ENCODE data around the gene FRS2. TPM values are rescaled to one million over a fixed set of nuclear protein-coding genes. Genes with fewer than 3 reads are reported as not detected.

The FRS2 gene
- total and polyA plus RNA-seq, 9 of the 15 experiments (the other 6 are each of a cell fraction or from before 2014, with no cell fraction given): 1.0 to 9.1 (median 6.0) TPM

DNA sequence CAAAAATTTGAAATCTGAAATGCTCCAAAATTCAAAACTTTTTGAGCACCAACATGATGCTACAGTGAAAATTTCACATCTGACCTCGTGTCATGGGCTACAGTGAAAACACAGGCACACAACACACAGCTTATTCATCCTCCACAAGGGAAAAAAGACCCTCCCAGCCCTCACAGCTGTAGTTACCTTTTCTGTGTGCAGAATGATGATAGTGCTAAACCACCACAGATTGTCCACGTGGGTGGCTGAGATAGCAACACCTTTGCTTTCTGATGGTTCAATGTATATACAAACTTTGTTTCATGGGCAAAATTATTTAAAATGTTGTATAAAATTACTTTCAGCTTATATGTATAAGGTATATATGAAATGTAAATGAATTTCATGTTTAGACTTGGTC lies 46.8 kb downstream of the FRS2 start (continued):
- peak; percentile 74 for TF ChIP-seq CBFA2T2 (conservative IDR thresholded peaks at IDR 0.05)
- TF ChIP-seq CCNT2 (IDR thresholded peaks at IDR 0.05; ENCODE audit: borderline replicate concordance, extremely low read depth, insufficient read length, low read depth, low read length): no peak
- no peak for TF ChIP-seq ZNF316 (IDR thresholded peaks at IDR 0.05)
- no peak for TF ChIP-seq RBM25 (IDR thresholded peaks at IDR 0.05; ENCODE audit: low read depth, low read length, severe bottlenecking)
- TF ChIP-seq ETV5 (CRISPR knock-in tag; IDR thresholded peaks at IDR 0.05; ENCODE audit: low read depth): no peak
- TF ChIP-seq NEUROD1 (IDR thresholded peaks at IDR 0.05; ENCODE audit: borderline replicate concordance, low read depth, low read length, partially characterized antibody): no peak
- TF ChIP-seq HDAC8 (tag; IDR thresholded peaks at IDR 0.05): no peak
- TF ChIP-seq HNRNPUL1 (IDR thresholded peaks at IDR 0.05; ENCODE audit: low read length): no peak
- TF ChIP-seq, protein P1, sequence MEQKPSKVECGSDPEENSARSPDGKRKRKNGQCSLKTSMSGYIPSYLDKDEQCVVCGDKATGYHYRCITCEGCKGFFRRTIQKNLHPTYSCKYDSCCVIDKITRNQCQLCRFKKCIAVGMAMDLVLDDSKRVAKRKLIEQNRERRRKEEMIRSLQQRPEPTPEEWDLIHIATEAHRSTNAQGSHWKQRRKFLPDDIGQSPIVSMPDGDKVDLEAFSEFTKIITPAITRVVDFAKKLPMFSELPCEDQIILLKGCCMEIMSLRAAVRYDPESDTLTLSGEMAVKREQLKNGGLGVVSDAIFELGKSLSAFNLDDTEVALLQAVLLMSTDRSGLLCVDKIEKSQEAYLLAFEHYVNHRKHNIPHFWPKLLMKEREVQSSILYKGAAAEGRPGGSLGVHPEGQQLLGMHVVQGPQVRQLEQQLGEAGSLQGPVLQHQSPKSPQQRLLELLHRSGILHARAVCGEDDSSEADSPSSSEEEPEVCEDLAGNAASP (IDR thresholded peaks at IDR 0.05): no peak
- no peak for TF ChIP-seq RB1 (IDR thresholded peaks at IDR 0.05; ENCODE audit: low read depth)
- no peak for TF ChIP-seq ZNF785 (CRISPR knock-in tag; IDR thresholded peaks at IDR 0.05)
- TF ChIP-seq, protein P2, sequence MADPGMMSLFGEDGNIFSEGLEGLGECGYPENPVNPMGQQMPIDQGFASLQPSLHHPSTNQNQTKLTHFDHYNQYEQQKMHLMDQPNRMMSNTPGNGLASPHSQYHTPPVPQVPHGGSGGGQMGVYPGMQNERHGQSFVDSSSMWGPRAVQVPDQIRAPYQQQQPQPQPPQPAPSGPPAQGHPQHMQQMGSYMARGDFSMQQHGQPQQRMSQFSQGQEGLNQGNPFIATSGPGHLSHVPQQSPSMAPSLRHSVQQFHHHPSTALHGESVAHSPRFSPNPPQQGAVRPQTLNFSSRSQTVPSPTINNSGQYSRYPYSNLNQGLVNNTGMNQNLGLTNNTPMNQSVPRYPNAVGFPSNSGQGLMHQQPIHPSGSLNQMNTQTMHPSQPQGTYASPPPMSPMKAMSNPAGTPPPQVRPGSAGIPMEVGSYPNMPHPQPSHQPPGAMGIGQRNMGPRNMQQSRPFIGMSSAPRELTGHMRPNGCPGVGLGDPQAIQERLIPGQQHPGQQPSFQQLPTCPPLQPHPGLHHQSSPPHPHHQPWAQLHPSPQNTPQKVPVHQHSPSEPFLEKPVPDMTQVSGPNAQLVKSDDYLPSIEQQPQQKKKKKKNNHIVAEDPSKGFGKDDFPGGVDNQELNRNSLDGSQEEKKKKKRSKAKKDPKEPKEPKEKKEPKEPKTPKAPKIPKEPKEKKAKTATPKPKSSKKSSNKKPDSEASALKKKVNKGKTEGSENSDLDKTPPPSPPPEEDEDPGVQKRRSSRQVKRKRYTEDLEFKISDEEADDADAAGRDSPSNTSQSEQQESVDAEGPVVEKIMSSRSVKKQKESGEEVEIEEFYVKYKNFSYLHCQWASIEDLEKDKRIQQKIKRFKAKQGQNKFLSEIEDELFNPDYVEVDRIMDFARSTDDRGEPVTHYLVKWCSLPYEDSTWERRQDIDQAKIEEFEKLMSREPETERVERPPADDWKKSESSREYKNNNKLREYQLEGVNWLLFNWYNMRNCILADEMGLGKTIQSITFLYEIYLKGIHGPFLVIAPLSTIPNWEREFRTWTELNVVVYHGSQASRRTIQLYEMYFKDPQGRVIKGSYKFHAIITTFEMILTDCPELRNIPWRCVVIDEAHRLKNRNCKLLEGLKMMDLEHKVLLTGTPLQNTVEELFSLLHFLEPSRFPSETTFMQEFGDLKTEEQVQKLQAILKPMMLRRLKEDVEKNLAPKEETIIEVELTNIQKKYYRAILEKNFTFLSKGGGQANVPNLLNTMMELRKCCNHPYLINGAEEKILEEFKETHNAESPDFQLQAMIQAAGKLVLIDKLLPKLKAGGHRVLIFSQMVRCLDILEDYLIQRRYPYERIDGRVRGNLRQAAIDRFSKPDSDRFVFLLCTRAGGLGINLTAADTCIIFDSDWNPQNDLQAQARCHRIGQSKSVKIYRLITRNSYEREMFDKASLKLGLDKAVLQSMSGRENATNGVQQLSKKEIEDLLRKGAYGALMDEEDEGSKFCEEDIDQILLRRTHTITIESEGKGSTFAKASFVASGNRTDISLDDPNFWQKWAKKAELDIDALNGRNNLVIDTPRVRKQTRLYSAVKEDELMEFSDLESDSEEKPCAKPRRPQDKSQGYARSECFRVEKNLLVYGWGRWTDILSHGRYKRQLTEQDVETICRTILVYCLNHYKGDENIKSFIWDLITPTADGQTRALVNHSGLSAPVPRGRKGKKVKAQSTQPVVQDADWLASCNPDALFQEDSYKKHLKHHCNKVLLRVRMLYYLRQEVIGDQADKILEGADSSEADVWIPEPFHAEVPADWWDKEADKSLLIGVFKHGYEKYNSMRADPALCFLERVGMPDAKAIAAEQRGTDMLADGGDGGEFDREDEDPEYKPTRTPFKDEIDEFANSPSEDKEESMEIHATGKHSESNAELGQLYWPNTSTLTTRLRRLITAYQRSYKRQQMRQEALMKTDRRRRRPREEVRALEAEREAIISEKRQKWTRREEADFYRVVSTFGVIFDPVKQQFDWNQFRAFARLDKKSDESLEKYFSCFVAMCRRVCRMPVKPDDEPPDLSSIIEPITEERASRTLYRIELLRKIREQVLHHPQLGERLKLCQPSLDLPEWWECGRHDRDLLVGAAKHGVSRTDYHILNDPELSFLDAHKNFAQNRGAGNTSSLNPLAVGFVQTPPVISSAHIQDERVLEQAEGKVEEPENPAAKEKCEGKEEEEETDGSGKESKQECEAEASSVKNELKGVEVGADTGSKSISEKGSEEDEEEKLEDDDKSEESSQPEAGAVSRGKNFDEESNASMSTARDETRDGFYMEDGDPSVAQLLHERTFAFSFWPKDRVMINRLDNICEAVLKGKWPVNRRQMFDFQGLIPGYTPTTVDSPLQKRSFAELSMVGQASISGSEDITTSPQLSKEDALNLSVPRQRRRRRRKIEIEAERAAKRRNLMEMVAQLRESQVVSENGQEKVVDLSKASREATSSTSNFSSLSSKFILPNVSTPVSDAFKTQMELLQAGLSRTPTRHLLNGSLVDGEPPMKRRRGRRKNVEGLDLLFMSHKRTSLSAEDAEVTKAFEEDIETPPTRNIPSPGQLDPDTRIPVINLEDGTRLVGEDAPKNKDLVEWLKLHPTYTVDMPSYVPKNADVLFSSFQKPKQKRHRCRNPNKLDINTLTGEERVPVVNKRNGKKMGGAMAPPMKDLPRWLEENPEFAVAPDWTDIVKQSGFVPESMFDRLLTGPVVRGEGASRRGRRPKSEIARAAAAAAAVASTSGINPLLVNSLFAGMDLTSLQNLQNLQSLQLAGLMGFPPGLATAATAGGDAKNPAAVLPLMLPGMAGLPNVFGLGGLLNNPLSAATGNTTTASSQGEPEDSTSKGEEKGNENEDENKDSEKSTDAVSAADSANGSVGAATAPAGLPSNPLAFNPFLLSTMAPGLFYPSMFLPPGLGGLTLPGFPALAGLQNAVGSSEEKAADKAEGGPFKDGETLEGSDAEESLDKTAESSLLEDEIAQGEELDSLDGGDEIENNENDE (IDR thresholded peaks at IDR 0.05; ENCODE audit: low read depth, low read length): no peak
- no peak for TF ChIP-seq HNRNPK (IDR thresholded peaks at IDR 0.05; ENCODE audit: low read depth, low read length, poor library complexity, severe bottlenecking)
- TF ChIP-seq FOXK1 (CRISPR knock-in tag; IDR thresholded peaks at IDR 0.05; ENCODE audit: borderline replicate concordance): no peak
- TF ChIP-seq ZNF3 (CRISPR knock-in tag; IDR thresholded peaks at IDR 0.05): no peak
- TF ChIP-seq FOXM1 (IDR thresholded peaks at IDR 0.05; ENCODE audit: low read depth): no peak
- TF ChIP-seq FOXM1 (CRISPR knock-in tag; IDR thresholded peaks at IDR 0.05; ENCODE audit: low read depth): no peak
- no peak for TF ChIP-seq XRCC4 (IDR thresholded peaks at IDR 0.05; ENCODE audit: extremely low read depth, insufficient read depth, insufficient read length)

Measured in K562 (cell line).